A549 treated with GW870086 at 1 μM for 4 hours (cell line): ENCODE results near the gene SLC2A10. TPM values are rescaled to one million over a fixed set of nuclear protein-coding genes. Genes with fewer than 3 reads are reported as not detected.

Experiments used
- total RNA-seq: library from RNA; stranded (reverse); fragments of 200-300 nt; extraction: Qiagen RNA extraction; gene quantifications from 5 replicates; pipeline ENCODE4 v1.2.3, GENCODE V29; 2022; ENCODE audit warnings: low read depth

The SLC2A10 gene
- not detected in 5 replicates for total RNA-seq

DNA sequence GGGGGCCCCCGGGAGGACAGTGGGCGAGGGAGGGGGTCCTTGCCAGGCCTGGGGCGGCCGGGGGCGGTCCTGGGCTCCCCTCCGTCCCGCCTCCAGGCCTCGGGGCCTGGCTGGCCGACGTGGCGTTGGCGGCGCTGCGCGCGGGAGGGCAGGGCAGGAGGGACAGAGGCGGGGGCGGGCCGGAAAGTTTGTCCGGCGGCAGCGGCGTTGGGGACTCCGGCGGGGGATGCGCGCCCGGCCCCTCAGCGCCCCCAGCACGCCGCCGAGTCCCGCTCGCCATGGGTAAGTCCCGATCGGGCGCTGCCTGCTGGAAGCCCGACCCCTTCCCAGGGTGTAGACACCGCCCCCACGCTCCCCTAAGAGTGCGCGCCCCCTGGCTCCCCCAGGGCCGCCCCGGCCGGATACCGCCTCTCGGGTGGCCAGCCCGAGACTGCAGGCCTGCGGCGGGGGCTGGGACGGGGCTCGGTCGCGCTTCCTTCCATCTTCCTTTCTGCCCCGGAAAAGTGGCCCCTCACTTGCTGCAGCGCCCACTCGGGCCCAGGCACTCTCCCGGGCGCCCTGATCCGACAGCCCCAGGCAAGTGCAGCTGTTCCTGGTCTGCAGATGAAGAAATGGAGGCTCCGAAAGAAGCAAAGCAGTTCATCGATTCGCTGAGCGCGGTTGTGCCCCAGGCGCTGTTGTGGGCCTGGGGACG lies at the start of gene SLC2A10:
TSS of gene SLC2A10 (plus strand) at position 191 of the 694 bp plus-strand sequence. CDS start at position 279, 88 bp downstream.

DNA sequence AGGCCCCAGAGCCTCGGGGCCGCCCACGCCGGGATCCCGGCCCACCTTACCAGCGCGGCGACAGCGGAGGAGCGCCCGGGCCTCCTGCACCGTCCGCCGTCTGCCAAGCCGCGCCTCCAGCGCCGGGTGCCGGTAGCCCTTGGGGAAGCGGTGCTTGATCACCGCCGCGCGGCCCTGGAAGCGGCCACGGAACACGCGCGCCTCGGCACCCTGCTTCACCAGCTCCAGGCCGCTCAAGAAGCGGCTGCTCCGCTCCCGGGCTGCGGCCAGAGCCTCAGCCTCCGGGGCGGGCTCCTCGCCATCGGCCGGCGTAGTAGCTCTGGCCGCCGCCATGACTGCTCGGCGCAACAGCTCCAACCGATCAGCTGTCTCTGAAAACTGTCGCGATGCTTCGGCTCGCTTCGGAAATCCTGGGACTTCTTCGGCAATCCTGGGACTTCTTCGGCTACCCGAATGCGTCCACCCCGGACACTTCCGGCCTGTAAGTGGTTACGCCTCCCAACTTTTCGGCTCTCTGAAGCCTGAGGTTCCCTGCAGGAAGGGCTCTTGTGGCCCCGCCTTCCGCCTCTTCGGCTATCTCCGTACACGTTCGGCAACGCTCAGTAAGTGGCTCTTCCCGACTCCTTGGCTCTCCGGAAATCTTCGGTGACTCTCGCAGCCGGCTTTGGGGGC lies 20.2 kb upstream of the SLC2A10 start, which contains the start of gene TP53RK:
TSS of gene TP53RK (minus strand) at position 363 of the 672 bp plus-strand sequence. CDS start at position 333, 30 bp downstream.

Other genes starting within 250 kb of the SLC2A10 start
- not detected in 5 replicates for gene ZNF334, start 196.1 kb upstream of the SLC2A10 start, total RNA-seq
- not detected in 5 replicates for gene OCSTAMP, start 159.0 kb upstream of the SLC2A10 start, total RNA-seq
- gene SLC13A3, start 58.2 kb upstream of the SLC2A10 start, total RNA-seq = 0.12 to 0.17 TPM in 2 of 5 replicates, not detected in the others
- gene TP53RK, start 20.2 kb upstream of the SLC2A10 start, total RNA-seq = 12.7 to 15.6 TPM (median 13.9 TPM) in 5 replicates
- 1.7 to 2.7 TPM (median 2.4 TPM) in 5 replicates for gene EYA2, start 185.2 kb downstream of the SLC2A10 start, total RNA-seq